Spleen (tissue), 7 donors: ENCODE measurements around the gene OSGIN1.

Source experiments
- CTCF ChIP-seq, 11 experiments: fragments of 200-600 bp in 7 of 11; fragments of 450-650 bp in 4 of 11; sonication (generic) in 4 of 11; IDR thresholded peaks in 8 of 11; conservative IDR thresholded peaks in 3 of 11; 1 replicate in 7 of 11; 2 replicates in 4 of 11; pipeline versions ENCODE4 v1.4.0 to v1.8.0; 2016 to 2021; ENCODE audit warnings: antibody characterized with exemption in 11 of 11, inconsistent platforms in 4 of 11, mild to moderate bottlenecking in 1 of 11
- POLR2AphosphoS5 ChIP-seq, 3 donors: sonication (generic); formaldehyde crosslinking; IDR thresholded peaks; one replicate each; pipeline ENCODE4 v1.5.1; 2017; ENCODE audit warnings: antibody characterized with exemption in 3 of 3
- donor health status: DM: no; HTN: no; CAD: no; lungs with moderate emphysema.
- donor health status: DM: no; HTN: no; CAD: no.
- donor health status: DM: no; HTN: no; CAD: no.

GRCh38 chr16:84000989-84001642 lies 48.1 kb downstream of the OSGIN1 start:
- TF ChIP-seq POLR2AphosphoS5 (IDR thresholded peaks at IDR 0.05) (no peak), CTCF (IDR thresholded peaks at IDR 0.05 in 8 of 11, conservative IDR thresholded peaks at IDR 0.05 in 3 of 11) (no peak)
